ENCODE data around the gene RAB4B.
"Not testable (repeated sequence)": the region's sequence is repeated elsewhere in the genome, so short reads cannot be mapped to it uniquely, and the experiment has no call there.

Gene RAB4B

GRCh38 chr19:40780582-40780981 is 2.5 kb downstream of the RAB4B start:
- no peak for TF ChIP-seq CTCF (conservative IDR thresholded peaks at IDR 0.05; ENCODE audit: low read depth)
- POLR2A ChIA-PET (ENCODE audit: low non-redundant PET) = no interaction called here
- CTCF ChIA-PET = no interaction called here
- H3K27ac ChIP-seq = peak overlapping the region; percentile 19; the same call in 1 of the 2 replicates
- no peak for DNase-seq (ENCODE audit: low spot score)

GRCh38 chr19:40781140-40781539 is 3.1 kb downstream of the RAB4B start:
- ChIA-PET CTCF (no interaction called here), POLR2A (ENCODE audit: low non-redundant PET) (no interaction called here)
- TF ChIP-seq CTCF (conservative IDR thresholded peaks at IDR 0.05; ENCODE audit: low read depth) = no peak
- H3K27ac ChIP-seq = no peak overlapping the region
- no peak for DNase-seq (ENCODE audit: low spot score)

GRCh38 chr19:40783711-40784110 is 5.7 kb downstream of the RAB4B start:
- DNase-seq (ENCODE audit: low spot score) = no peak
- CTCF ChIA-PET = no interaction called here
- POLR2A ChIA-PET (ENCODE audit: low non-redundant PET) = no interaction called here
- TF ChIP-seq CTCF (conservative IDR thresholded peaks at IDR 0.05; ENCODE audit: low read depth) = no peak
- 0 out of 2 replicates have a peak overlapping the region, but pooled peaks have one; percentile 5 for H3K27ac ChIP-seq

- DNase-seq (ENCODE audit: low spot score); POLR2A ChIA-PET (ENCODE audit: low non-redundant PET); CTCF ChIA-PET: not testable (repeated sequence)
These were observed 6.1 kb downstream of the RAB4B start for GRCh38 chr19:40784146-40784545.

GRCh38 chr19:40785526-40785925 is 7.5 kb downstream of the RAB4B start:
- ChIA-PET CTCF (no interaction called here), POLR2A (ENCODE audit: low non-redundant PET) (no interaction called here)
- DNase-seq (ENCODE audit: low spot score) = no peak
- peak overlapping the region; percentile 30; the same call in 1 of the 2 replicates for H3K27ac ChIP-seq
- no peak for TF ChIP-seq CTCF (conservative IDR thresholded peaks at IDR 0.05; ENCODE audit: low read depth)

More at GRCh38 chr19:40784146-40784545, 6.1 kb downstream of the RAB4B start:
- not testable (repeated sequence) for H3K27ac ChIP-seq

GRCh38 chr19:40786060-40787037 is 8.3 kb downstream of the RAB4B start:
- H3K27ac ChIP-seq = no peak overlapping the region
- TF ChIP-seq CTCF (conservative IDR thresholded peaks at IDR 0.05; ENCODE audit: low read depth) = no peak
- no peak for DNase-seq (ENCODE audit: low spot score)
- POLR2A ChIA-PET (ENCODE audit: low non-redundant PET) = interaction anchor here (0.5 kb wide), 1 partner anchor 231 kb away, joined by 6 read pairs; no protein-coding TSS in a partner anchor
- CTCF ChIA-PET = interaction anchor here (0.6 to 1.4 kb wide), 3 partner anchors 44 to 184 kb away, joined by 3 to 7 read pairs (median 4); no protein-coding TSS in a partner anchor

- DNase-seq (ENCODE audit: low spot score) = no peak
- peak overlapping the region; percentile 16 for H3K27ac ChIP-seq
- POLR2A ChIA-PET (ENCODE audit: low non-redundant PET) = no interaction called here
- CTCF ChIA-PET = no interaction called here
- no peak for TF ChIP-seq CTCF (conservative IDR thresholded peaks at IDR 0.05; ENCODE audit: low read depth)
These were observed 13.3 kb downstream of the RAB4B start for GRCh38 chr19:40791349-40791748.

Data from RWPE1 (cell line).